ENCODE data around the gene DPF3.

DPF3 gene

DNA sequence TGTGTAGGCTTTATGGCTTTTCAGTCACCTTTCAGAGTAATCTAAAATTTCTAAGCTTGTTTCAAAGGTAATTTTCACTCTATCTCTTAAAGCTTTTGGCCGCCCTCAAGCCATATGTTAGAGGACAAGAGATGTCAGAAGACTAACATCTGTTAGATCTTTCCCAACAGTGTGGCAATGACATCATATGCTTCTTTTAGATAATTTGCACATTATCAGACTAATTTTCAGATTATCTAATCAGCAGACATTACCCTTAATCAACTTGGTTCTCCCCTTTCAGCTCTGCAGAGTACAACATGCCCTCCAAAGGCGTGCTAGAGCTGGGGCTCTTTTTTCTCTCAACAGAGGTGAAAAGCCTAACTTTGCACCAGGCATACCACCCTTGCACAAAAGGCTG, 207.1 kb downstream of the DPF3 start:
- no peak for DNase-seq
- H4K20me1 ChIP-seq (ENCODE audit: insufficient read depth, low read length) = no peaks in the 10 kb centered on the region
- no peak overlapping the region for H2AFZ ChIP-seq (ENCODE audit: low read length)
- H3K9me2 ChIP-seq (replicated peaks; ENCODE audit: insufficient read depth, low read length) = no peaks in the 10 kb centered on the region
- H3K4me1 ChIP-seq (ENCODE audit: low read length) = no peaks in the 10 kb centered on the region
- H3K4me3 ChIP-seq (ENCODE audit: low read length) = no peak overlapping the region
- no peak overlapping the region for H3K27ac ChIP-seq (ENCODE audit: low read length)
- H3K9me3 ChIP-seq (replicated peaks; ENCODE audit: insufficient read depth, low read length) = no peaks in the 10 kb centered on the region
- no peaks in the 10 kb centered on the region for H3K79me2 ChIP-seq (ENCODE audit: low read length)
- no peak overlapping the region for H3K9ac ChIP-seq (ENCODE audit: low read length)
- H3K4me2 ChIP-seq (ENCODE audit: low read depth, low read length) = no peak overlapping the region
- H3F3A ChIP-seq (ENCODE audit: insufficient read depth, low read length) = no peaks in the 10 kb centered on the region
- H3K36me3 ChIP-seq (replicated peaks; ENCODE audit: insufficient read depth, low read length) = no peaks in the 10 kb centered on the region
- no peaks in the 10 kb centered on the region for H3K27me3 ChIP-seq (replicated peaks; ENCODE audit: insufficient read depth, low read length)
- TF ChIP-seq EZH2phosphoT487 (IDR thresholded peaks at IDR 0.05; ENCODE audit: low read length) (no peak), CTCF (IDR thresholded peaks at IDR 0.05; ENCODE audit: low read length) (no peak), EZH2 (optimal IDR thresholded peaks at IDR 0.05; ENCODE audit: low read depth, low read length) (no peak)

- DNase-seq = no peak
- no peaks in the 10 kb centered on the region for H3K4me1 ChIP-seq (ENCODE audit: low read length)
- TF ChIP-seq CTCF (IDR thresholded peaks at IDR 0.05; ENCODE audit: low read length) = no peak
- TF ChIP-seq EZH2phosphoT487 (IDR thresholded peaks at IDR 0.05; ENCODE audit: low read length) = no peak
- TF ChIP-seq EZH2 (optimal IDR thresholded peaks at IDR 0.05; ENCODE audit: low read depth, low read length) = no peak
- no peaks in the 10 kb centered on the region for H3K27me3 ChIP-seq (replicated peaks; ENCODE audit: insufficient read depth, low read length)
- no peaks in the 10 kb centered on the region for H3K9me3 ChIP-seq (replicated peaks; ENCODE audit: insufficient read depth, low read length)
- no peak overlapping the region for H3K4me2 ChIP-seq (ENCODE audit: low read depth, low read length)
- H3K9ac ChIP-seq (ENCODE audit: low read length) = no peak overlapping the region
- H4K20me1 ChIP-seq (ENCODE audit: insufficient read depth, low read length) = no peaks in the 10 kb centered on the region
- no peak overlapping the region for H3K27ac ChIP-seq (ENCODE audit: low read length)
- no peaks in the 10 kb centered on the region for H3F3A ChIP-seq (ENCODE audit: insufficient read depth, low read length)
- no peak overlapping the region for H2AFZ ChIP-seq (ENCODE audit: low read length)
- no peak overlapping the region for H3K4me3 ChIP-seq (ENCODE audit: low read length)
- H3K79me2 ChIP-seq (ENCODE audit: low read length) = no peaks in the 10 kb centered on the region
- no peaks in the 10 kb centered on the region for H3K9me2 ChIP-seq (replicated peaks; ENCODE audit: insufficient read depth, low read length)
- H3K36me3 ChIP-seq (replicated peaks; ENCODE audit: insufficient read depth, low read length) = no peaks in the 10 kb centered on the region
Observed at GRCh38 chr14:72686101-72686500, 207.8 kb downstream of the DPF3 start.

DNA sequence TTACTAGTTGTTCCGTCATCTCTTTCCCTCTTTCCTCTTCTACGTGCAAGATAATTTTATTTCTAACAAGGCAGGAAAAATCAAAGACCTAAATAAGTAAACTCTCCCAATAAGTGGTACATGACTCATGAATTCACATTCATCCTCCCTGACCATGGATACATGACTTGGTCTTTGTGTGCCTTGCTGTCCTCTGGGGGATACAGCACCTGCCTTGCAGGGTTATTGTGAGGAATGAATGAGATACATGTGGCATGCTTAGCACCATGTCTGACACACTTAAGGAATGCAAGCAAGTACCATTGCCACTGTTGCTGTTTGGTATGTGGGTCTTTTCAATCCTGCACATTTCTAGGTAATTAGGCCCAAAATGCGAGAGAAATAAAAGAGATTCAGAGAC, 208.4 kb downstream of the DPF3 start:
- H3K4me3 ChIP-seq (ENCODE audit: low read length) = no peak overlapping the region
- H3K27ac ChIP-seq (ENCODE audit: low read length) = no peak overlapping the region
- H2AFZ ChIP-seq (ENCODE audit: low read length) = no peak overlapping the region
- no peaks in the 10 kb centered on the region for H3K9me3 ChIP-seq (replicated peaks; ENCODE audit: insufficient read depth, low read length)
- no peaks in the 10 kb centered on the region for H3K79me2 ChIP-seq (ENCODE audit: low read length)
- no peaks in the 10 kb centered on the region for H4K20me1 ChIP-seq (ENCODE audit: insufficient read depth, low read length)
- no peak overlapping the region for H3K9ac ChIP-seq (ENCODE audit: low read length)
- no peak overlapping the region for H3K4me2 ChIP-seq (ENCODE audit: low read depth, low read length)
- no peaks in the 10 kb centered on the region for H3F3A ChIP-seq (ENCODE audit: insufficient read depth, low read length)
- no peaks in the 10 kb centered on the region for H3K36me3 ChIP-seq (replicated peaks; ENCODE audit: insufficient read depth, low read length)
- no peak for DNase-seq
- no peaks in the 10 kb centered on the region for H3K9me2 ChIP-seq (replicated peaks; ENCODE audit: insufficient read depth, low read length)
- no peak for TF ChIP-seq EZH2 (optimal IDR thresholded peaks at IDR 0.05; ENCODE audit: low read depth, low read length)
- no peaks in the 10 kb centered on the region for H3K4me1 ChIP-seq (ENCODE audit: low read length)
- H3K27me3 ChIP-seq (replicated peaks; ENCODE audit: insufficient read depth, low read length) = no peaks in the 10 kb centered on the region

DNA sequence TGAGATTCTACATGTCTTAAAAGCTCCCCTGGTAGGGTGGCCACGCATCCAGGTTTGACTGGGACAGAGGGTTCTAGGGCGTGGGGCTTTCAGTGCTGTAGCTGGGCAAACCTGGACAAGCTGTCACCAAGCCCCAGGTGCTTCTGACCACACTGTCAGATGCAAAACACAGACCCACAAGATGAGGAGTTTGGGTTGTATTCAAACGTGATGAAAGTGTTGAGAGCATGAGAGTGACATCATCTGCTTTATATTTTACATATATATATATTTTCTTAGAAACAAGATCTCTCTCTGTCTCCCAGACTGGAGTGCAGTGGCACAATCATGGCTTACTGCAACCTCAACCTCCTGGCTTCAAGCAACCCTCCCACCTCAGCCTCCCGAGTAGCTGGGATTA, 210.1 kb downstream of the DPF3 start:
- no peaks in the 10 kb centered on the region for H3F3A ChIP-seq (ENCODE audit: insufficient read depth, low read length)
- no peaks in the 10 kb centered on the region for H4K20me1 ChIP-seq (ENCODE audit: insufficient read depth, low read length)
- H3K27me3 ChIP-seq (replicated peaks; ENCODE audit: insufficient read depth, low read length) = no peaks in the 10 kb centered on the region
- no peaks in the 10 kb centered on the region for H3K79me2 ChIP-seq (ENCODE audit: low read length)
- H3K4me1 ChIP-seq (ENCODE audit: low read length) = no peaks in the 10 kb centered on the region
- H2AFZ ChIP-seq (ENCODE audit: low read length) = no peak overlapping the region
- no peaks in the 10 kb centered on the region for H3K9me3 ChIP-seq (replicated peaks; ENCODE audit: insufficient read depth, low read length)
- no peak overlapping the region for H3K27ac ChIP-seq (ENCODE audit: low read length)
- no peaks in the 10 kb centered on the region for H3K36me3 ChIP-seq (replicated peaks; ENCODE audit: insufficient read depth, low read length)
- H3K9ac ChIP-seq (ENCODE audit: low read length) = no peak overlapping the region
- no peak overlapping the region for H3K4me3 ChIP-seq (ENCODE audit: low read length)
- DNase-seq = no peak
- H3K9me2 ChIP-seq (replicated peaks; ENCODE audit: insufficient read depth, low read length) = no peaks in the 10 kb centered on the region
- TF ChIP-seq EZH2 (optimal IDR thresholded peaks at IDR 0.05; ENCODE audit: low read depth, low read length) (no peak), EZH2phosphoT487 (IDR thresholded peaks at IDR 0.05; ENCODE audit: low read length) (no peak), CTCF (IDR thresholded peaks at IDR 0.05; ENCODE audit: low read length) (no peak)
- no peak overlapping the region for H3K4me2 ChIP-seq (ENCODE audit: low read depth, low read length)
